B cell (primary cell): Measurements from ENCODE around the gene PCAT7. TPM values are rescaled to one million over a fixed set of nuclear protein-coding genes. Genes with fewer than 3 reads are reported as not detected.

ENCODE experiments used
- ATAC-seq: fragments of 200-7000 bp; cut with Tn5 transposase; one replicate; pipeline ENCODE4 v1.10.0; 2021; ENCODE audit warnings: low read depth, mild to moderate bottlenecking, moderate number of reproducible peaks, moderate library complexity
- CTCF ChIA-PET: fragments of 350-600 bp; sonication (Branson Sonifier 250); formaldehyde crosslinking; loops from one replicate; lab custom pipeline; 2021; ENCODE audit warnings: antibody characterized with exemption, inconsistent platforms; lab: Charles Lee
- POLR2A ChIA-PET: fragments of 350-600 bp; sonication (Branson Sonifier 250); formaldehyde crosslinking; loops from one replicate; lab custom pipeline; 2021; ENCODE audit warnings: antibody characterized with exemption; lab: Charles Lee
- DNase-seq: peaks from one replicate; pipeline ENCODE4 v3.0.0; 2013
- H2AFZ ChIP-seq: 2 replicates; pipeline ENCODE4 v1.6.1; 2012; ENCODE audit warnings: mild to moderate bottlenecking, low read depth, low read length; ENCODE audit not compliant: insufficient read depth, poor library complexity, severe bottlenecking
- H3K27ac ChIP-seq, 2 donors: 1 replicate in 1 of 2; 2 replicates in 1 of 2; pipeline ENCODE4 v1.5.1; 2012 to 2013; ENCODE audit warnings: low read length in 2 of 2, mild to moderate bottlenecking in 2 of 2, moderate library complexity in 1 of 2
- H3K27me3 ChIP-seq, 4 experiments: fragments of 200-600 bp in 1 of 4; sonication (generic) in 1 of 4; replicated peaks in 1 of 4; 1 replicate in 2 of 4; 2 replicates in 2 of 4; pipeline versions ENCODE4 v1.6.1 to v1.7.0; 2013 to 2016; ENCODE audit warnings: low read length in 3 of 4, mild to moderate bottlenecking in 2 of 4, mixed read lengths in 1 of 4, moderate library complexity in 1 of 4; ENCODE audit not compliant: insufficient read depth in 4 of 4, control insufficient read depth in 3 of 4; ENCODE audit errors: control extremely low read depth in 1 of 4
- H3K36me3 ChIP-seq, 2 experiments: replicated peaks in 1 of 2; 1 replicate in 1 of 2; 2 replicates in 1 of 2; pipeline versions ENCODE4 v1.6.1 to v1.7.1; 2013; ENCODE audit warnings: low read length in 1 of 2; ENCODE audit not compliant: insufficient read depth in 2 of 2, control insufficient read depth in 1 of 2; ENCODE audit errors: control extremely low read depth in 1 of 2, extremely low read depth in 1 of 2
- H3K4me1 ChIP-seq, 2 donors: fragments of 200-600 bp in 1 of 2; sonication (generic) in 1 of 2; 1 replicate in 1 of 2; 2 replicates in 1 of 2; pipeline versions ENCODE4 v1.5.1 to v1.6.1; 2013 to 2017; ENCODE audit warnings: low read length in 2 of 2; ENCODE audit not compliant: control insufficient read depth in 2 of 2, insufficient read depth in 2 of 2
- H3K4me2 ChIP-seq: replicated peaks from 2 replicates; pipeline ENCODE3; 2012; ENCODE audit warnings: mild to moderate bottlenecking, low read depth, low read length; ENCODE audit not compliant: poor library complexity, severe bottlenecking
- H3K4me3 ChIP-seq, 5 experiments: fragments of 200-600 bp in 1 of 5; sonication (generic) in 1 of 5; 1 replicate in 3 of 5; 2 replicates in 2 of 5; pipeline versions ENCODE4 v1.5.1 to v1.7.0; 2011 to 2016; ENCODE audit warnings: low read length in 4 of 5, mild to moderate bottlenecking in 4 of 5, low read depth in 2 of 5, control low read depth in 1 of 5, moderate library complexity in 1 of 5; ENCODE audit not compliant: insufficient read depth in 1 of 5; ENCODE audit errors: control extremely low read depth in 1 of 5, extremely low read depth in 1 of 5
- H3K79me2 ChIP-seq: fragments of 200-600 bp; sonication (generic); one replicate; pipeline ENCODE4 v1.6.0; 2016; ENCODE audit warnings: low read length; ENCODE audit not compliant: control insufficient read depth, insufficient read depth
- H3K9ac ChIP-seq: fragments of 200-600 bp; sonication (generic); 2 replicates; pipeline ENCODE4 v1.6.1; 2017; ENCODE audit warnings: mild to moderate bottlenecking, low read length, moderate library complexity
- H3K9me3 ChIP-seq, 3 donors: one replicate each; pipeline versions ENCODE4 v1.6.1 to v1.7.1; 2013; ENCODE audit warnings: low read length in 2 of 3; ENCODE audit not compliant: control insufficient read depth in 2 of 3, insufficient read depth in 1 of 3; ENCODE audit errors: control extremely low read depth in 1 of 3
- H4K20me1 ChIP-seq: 2 replicates; pipeline ENCODE4 v1.6.0; 2012; ENCODE audit warnings: mild to moderate bottlenecking, low read length; ENCODE audit not compliant: insufficient read depth, control insufficient read depth, poor library complexity, severe bottlenecking
- H3K27ac Mint-ChIP-seq: one replicate; pipeline ENCODE4 v1.8.0; 2021; ENCODE audit warnings: mixed read lengths
- H3K27me3 Mint-ChIP-seq: one replicate; pipeline ENCODE4 v1.8.0; 2021; ENCODE audit warnings: mixed read lengths
- H3K4me1 Mint-ChIP-seq: one replicate; pipeline ENCODE4 v1.8.0; 2021; ENCODE audit warnings: mixed read lengths
- H3K4me3 Mint-ChIP-seq: one replicate; pipeline ENCODE4 v1.8.0; 2021; ENCODE audit warnings: mixed read lengths
- H3K9me3 Mint-ChIP-seq: one replicate; pipeline ENCODE4 v1.8.0; 2022; ENCODE audit warnings: mixed read lengths; ENCODE audit not compliant: insufficient read depth
- EZH2 ChIP-seq: IDR thresholded peaks from 2 replicates; pipeline ENCODE4 v1.6.1; 2012; ENCODE audit warnings: borderline replicate concordance, low read depth, mild to moderate bottlenecking, moderate library complexity, low read length; ENCODE audit not compliant: insufficient read depth, poor library complexity, severe bottlenecking
- WGBS: methylation state at CpG from one replicate; pipeline ENCODE4 v1.1.5; 2013; ENCODE audit warnings: missing lambda C conversion rate; ENCODE audit not compliant: insufficient coverage; 5-methylcytosine and 5-hydroxymethylcytosine counted together
- intact Hi-C: fragments of 100-400 bp; cut with micrococcal nuclease; formaldehyde crosslinking; loops from one replicate; pipeline ENCODE4 v1.10.0; 2022
- polyA plus RNA-seq: library from polyadenylated mRNA; depleted of rRNA; stranded (reverse); fragments of >200 nt; gene quantifications from 2 replicates; pipeline ENCODE4 v1.2.3, GENCODE V29; 2012
- total RNA-seq, 2 donors: library from RNA; stranded (reverse); fragments of 120-200 nt in 1 of 2; gene quantifications; 1 replicate in 1 of 2; 2 replicates in 1 of 2; pipeline versions ENCODE4 v1.2.3 to v1.2.4, GENCODE V29; 2013 to 2022
- TF ChIP-seq, protein P1 (sequence below): fragments of 200-600 bp; IDR thresholded peaks from one replicate; pipeline ENCODE4 v1.8.0; 2022; ENCODE audit warnings: antibody characterized with exemption, mild to moderate bottlenecking

Gene PCAT7
- total and polyA plus RNA-seq, 2 donors (not counting 1 experiment from before 2014, with no cell fraction given), result not detected

DNA sequence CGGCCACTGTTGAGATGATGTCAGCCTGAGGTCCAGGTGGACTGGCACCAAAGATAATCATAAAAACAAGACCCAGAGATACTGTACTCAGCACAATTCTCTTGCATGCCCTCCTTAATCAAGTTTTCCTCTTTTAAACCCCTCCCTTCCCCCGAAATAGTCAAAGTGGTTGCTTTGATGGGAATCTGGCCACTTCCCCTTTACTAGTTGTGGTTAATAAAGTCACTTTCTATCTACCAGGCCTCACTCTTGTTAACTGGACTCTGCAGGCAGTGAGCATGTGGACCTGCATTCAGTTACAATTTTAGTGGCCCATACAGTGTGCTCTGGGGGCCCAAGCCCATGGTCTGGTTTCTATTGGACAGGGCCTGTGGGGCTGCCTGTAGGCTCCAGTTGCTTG lies 21.2 kb downstream of the PCAT7 start:
- Histone ChIP-seq H4K20me1 (no peaks in the 10 kb centered on the region), H3K9ac (no peak overlapping the region), H3K36me3 (no peaks in the 10 kb centered on the region), H2AFZ (no peak overlapping the region), H3K4me2 (no peak overlapping the region), H3K9me3 (no peaks in the 10 kb centered on the region), H3K79me2 (no peaks in the 10 kb centered on the region), H3K27me3 (peaks cover 0 to 4% (median 1%) of the 10 kb centered on the region in 4 experiments), H3K27ac (no peak overlapping the region), H3K4me1 (no peaks in the 10 kb centered on the region), H3K4me3 (no peak overlapping the region)
- peaks cover 24% of the 10 kb centered on the region for H3K27me3 Mint-ChIP-seq
- no peak for ATAC-seq
- WGBS, result 100% methylated on average over 1 of the region's 2 CpGs
- ChIA-PET POLR2A (no interaction called here), CTCF (no interaction called here)
- H3K27ac Mint-ChIP-seq, result no peak overlapping the region
- DNase-seq, result no peak
- H3K4me3 Mint-ChIP-seq, result no peak overlapping the region
- intact Hi-C loops, result no loop called here
- H3K4me1 Mint-ChIP-seq, result no peaks in the 10 kb centered on the region
- TF ChIP-seq, protein P1, sequence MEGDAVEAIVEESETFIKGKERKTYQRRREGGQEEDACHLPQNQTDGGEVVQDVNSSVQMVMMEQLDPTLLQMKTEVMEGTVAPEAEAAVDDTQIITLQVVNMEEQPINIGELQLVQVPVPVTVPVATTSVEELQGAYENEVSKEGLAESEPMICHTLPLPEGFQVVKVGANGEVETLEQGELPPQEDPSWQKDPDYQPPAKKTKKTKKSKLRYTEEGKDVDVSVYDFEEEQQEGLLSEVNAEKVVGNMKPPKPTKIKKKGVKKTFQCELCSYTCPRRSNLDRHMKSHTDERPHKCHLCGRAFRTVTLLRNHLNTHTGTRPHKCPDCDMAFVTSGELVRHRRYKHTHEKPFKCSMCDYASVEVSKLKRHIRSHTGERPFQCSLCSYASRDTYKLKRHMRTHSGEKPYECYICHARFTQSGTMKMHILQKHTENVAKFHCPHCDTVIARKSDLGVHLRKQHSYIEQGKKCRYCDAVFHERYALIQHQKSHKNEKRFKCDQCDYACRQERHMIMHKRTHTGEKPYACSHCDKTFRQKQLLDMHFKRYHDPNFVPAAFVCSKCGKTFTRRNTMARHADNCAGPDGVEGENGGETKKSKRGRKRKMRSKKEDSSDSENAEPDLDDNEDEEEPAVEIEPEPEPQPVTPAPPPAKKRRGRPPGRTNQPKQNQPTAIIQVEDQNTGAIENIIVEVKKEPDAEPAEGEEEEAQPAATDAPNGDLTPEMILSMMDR, result no peak
- no peak for TF ChIP-seq EZH2
- H3K9me3 Mint-ChIP-seq, result no peaks in the 10 kb centered on the region

DNA sequence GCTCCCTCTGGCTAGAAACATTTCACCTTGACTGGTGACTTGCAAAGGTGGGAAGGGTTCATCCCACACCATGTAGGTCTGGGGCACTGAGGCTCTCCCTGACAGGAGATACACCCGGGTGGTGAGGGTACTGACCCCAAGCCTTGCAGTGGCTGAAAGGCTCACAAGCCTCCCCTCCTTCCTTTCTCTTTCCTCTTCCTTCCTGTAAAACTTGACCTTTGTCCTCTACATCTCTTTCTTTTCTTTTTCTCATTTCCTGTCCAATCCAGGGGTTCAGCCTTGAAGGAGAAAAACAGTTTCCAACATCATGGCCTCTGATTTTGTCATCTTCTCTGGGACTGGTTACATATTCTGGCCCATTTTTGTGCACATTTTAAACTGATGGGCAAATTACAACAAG lies 22.2 kb downstream of the PCAT7 start:
- Histone ChIP-seq H3K4me3 (no peak overlapping the region), H2AFZ (no peak overlapping the region), H3K4me2 (no peak overlapping the region), H3K36me3 (no peaks in the 10 kb centered on the region), H3K4me1 (no peaks in the 10 kb centered on the region), H3K27ac (no peak overlapping the region), H3K9me3 (no peaks in the 10 kb centered on the region), H3K9ac (no peak overlapping the region), H3K79me2 (no peaks in the 10 kb centered on the region), H4K20me1 (no peaks in the 10 kb centered on the region), H3K27me3 (peaks cover 0 to 4% (median under 1%) of the 10 kb centered on the region in 4 experiments)
- 0% methylated on average over 1 of the region's 1 CpG for WGBS
- H3K4me1 Mint-ChIP-seq, result no peaks in the 10 kb centered on the region
- no peak for ATAC-seq
- ChIA-PET POLR2A (no interaction called here), CTCF (no interaction called here)
- peaks cover 22% of the 10 kb centered on the region for H3K27me3 Mint-ChIP-seq
- no peak overlapping the region for H3K27ac Mint-ChIP-seq
- H3K4me3 Mint-ChIP-seq, result no peak overlapping the region
- intact Hi-C loops, result no loop called here
- TF ChIP-seq EZH2, result no peak
- TF ChIP-seq, protein P1, result no peak
- H3K9me3 Mint-ChIP-seq, result no peaks in the 10 kb centered on the region
- DNase-seq, result no peak
